GM23338 (cell line): ENCODE data around the gene CFAP58. TPM values are rescaled to one million over a fixed set of nuclear protein-coding genes. Genes with fewer than 3 reads are reported as not detected.
A peak's percentile ranks its signal among the peaks of the same experiment; 100 is the strongest.

Source experiments
- ATAC-seq: fragments of 200-7000 bp; cut with Tn5 transposase; 3 replicates; pipeline ENCODE4 v1.9.1; 2020
- DNase-seq: peaks from one replicate; pipeline ENCODE4 v3.0.0-alpha.2; 2015; ENCODE audit warnings: low spot score
- H2AFZ ChIP-seq: fragments of 200-600 bp; sonication (generic); 2 replicates; pipeline ENCODE4 v1.8.0; 2016; ENCODE audit warnings: antibody characterized with exemption, mild to moderate bottlenecking, moderate library complexity
- H3F3A ChIP-seq: fragments of 200-600 bp; sonication (generic); replicated peaks from 2 replicates; pipeline ENCODE4 v1.8.0; 2017; ENCODE audit warnings: antibody characterized with exemption, mixed run types, low read depth
- H3K27ac ChIP-seq: fragments of 200-600 bp; sonication (generic); 2 replicates; pipeline ENCODE4 v1.6.1; 2016; ENCODE audit warnings: low read depth
- H3K27me3 ChIP-seq: fragments of 200-600 bp; sonication (generic); 2 replicates; pipeline ENCODE4 v1.8.0; 2016; ENCODE audit warnings: mild to moderate bottlenecking, mixed run types, moderate library complexity; ENCODE audit not compliant: insufficient read depth
- H3K36me3 ChIP-seq: fragments of 200-600 bp; sonication (generic); 2 replicates; pipeline ENCODE4 v1.8.0; 2016; ENCODE audit warnings: mild to moderate bottlenecking; ENCODE audit not compliant: insufficient read depth
- H3K4me1 ChIP-seq: fragments of 200-600 bp; sonication (generic); 2 replicates; pipeline ENCODE4 v1.8.0; 2016; ENCODE audit warnings: mild to moderate bottlenecking, moderate library complexity; ENCODE audit not compliant: insufficient read depth
- H3K4me2 ChIP-seq: fragments of 200-600 bp; sonication (generic); 2 replicates; pipeline ENCODE4 v1.7.1; 2017; ENCODE audit warnings: mixed run types
- H3K4me3 ChIP-seq: fragments of 200-600 bp; sonication (generic); 2 replicates; pipeline ENCODE4 v1.6.1; 2016; ENCODE audit warnings: mixed run types
- H3K79me2 ChIP-seq: fragments of 200-600 bp; sonication (generic); replicated peaks from 2 replicates; pipeline ENCODE4 v1.8.0; 2017; ENCODE audit warnings: mild to moderate bottlenecking; ENCODE audit not compliant: insufficient read depth
- H3K9me2 ChIP-seq: fragments of 200-600 bp; sonication (generic); 2 replicates; pipeline ENCODE4 v1.8.0; 2017; ENCODE audit not compliant: insufficient read depth
- H4K20me1 ChIP-seq: fragments of 200-600 bp; sonication (generic); replicated peaks from 2 replicates; pipeline ENCODE4 v1.8.0; 2017; ENCODE audit warnings: mild to moderate bottlenecking; ENCODE audit not compliant: insufficient read depth
- H3K27ac Mint-ChIP-seq: 2 replicates; pipeline ENCODE4 v1.8.0; 2020; ENCODE audit warnings: inconsistent platforms, mild to moderate bottlenecking, moderate library complexity, mixed read lengths
- H3K27me3 Mint-ChIP-seq: 3 replicates; pipeline ENCODE4 v1.8.0; 2022; ENCODE audit warnings: low read depth, mild to moderate bottlenecking, moderate library complexity, mixed read lengths, inconsistent platforms; ENCODE audit not compliant: insufficient read depth, poor library complexity
- H3K36me3 Mint-ChIP-seq: 3 replicates; pipeline ENCODE4 v1.8.0; 2021; ENCODE audit warnings: low read depth, mild to moderate bottlenecking, inconsistent platforms, moderate library complexity, mixed read lengths
- H3K4me1 Mint-ChIP-seq: 3 replicates; pipeline ENCODE4 v1.8.0; 2020; ENCODE audit warnings: mild to moderate bottlenecking, inconsistent platforms, mixed read lengths
- H3K4me3 Mint-ChIP-seq: 3 replicates; pipeline ENCODE4 v1.8.0; 2021; ENCODE audit warnings: moderate library complexity, mild to moderate bottlenecking, inconsistent platforms, mixed read lengths
- H3K9me3 Mint-ChIP-seq: 3 replicates; pipeline ENCODE4 v1.8.0; 2020; ENCODE audit warnings: moderate library complexity, mild to moderate bottlenecking, inconsistent platforms, mixed read lengths
- CREB1 ChIP-seq: fragments of 250-450 bp; sonication (Bioruptor Pico); IDR thresholded peaks from 2 replicates; pipeline ENCODE4 v1.5.0; 2020; ENCODE audit warnings: low read depth, mild to moderate bottlenecking, moderate library complexity
- NANOG ChIP-seq: IDR thresholded peaks from 2 replicates; pipeline ENCODE4 v1.6.1; 2016; ENCODE audit warnings: antibody characterized with exemption, borderline replicate concordance
- POLR2AphosphoS5 ChIP-seq: IDR thresholded peaks from 2 replicates; pipeline ENCODE4 v1.6.1; 2016; ENCODE audit warnings: antibody characterized with exemption, low read depth
- polyA plus RNA-seq: library from polyadenylated mRNA; unstranded; fragments of >200 nt; fragmentation: Nextera tagmentation; extraction: Ambion mirVana; gene quantifications from 2 replicates; pipeline ENCODE4 v1.2.1, GENCODE V29; 2016
- total RNA-seq: library from RNA; depleted of rRNA; stranded (reverse); fragments of >200 nt; shearing (Covaris generic); gene quantifications from 2 replicates; pipeline ENCODE4 v1.2.3, GENCODE V29; 2014
- TF ChIP-seq, protein P1 (sequence below): IDR thresholded peaks from 2 replicates; pipeline ENCODE4 v1.6.1; 2016; ENCODE audit warnings: antibody characterized with exemption
- TF ChIP-seq, protein P2 (sequence below): IDR thresholded peaks from one replicate; pipeline ENCODE4 v1.6.1; 2018; ENCODE audit warnings: antibody characterized with exemption; ENCODE audit not compliant: unreplicated experiment

CFAP58 gene
- total and polyA plus RNA-seq, 2 experiments from 2014 or later = 0.63 to 0.89 TPM

GRCh38 chr10:104486803-104487202 is 133.2 kb downstream of the CFAP58 start:
- H3K79me2 ChIP-seq = no peaks in the 10 kb centered on the region
- H3F3A ChIP-seq = no peaks in the 10 kb centered on the region
- H3K27ac ChIP-seq = no peak overlapping the region
- H3K9me2 ChIP-seq = no peaks in the 10 kb centered on the region
- Mint-ChIP-seq H3K27me3 (peaks cover 2% of the 10 kb centered on the region), H3K4me1 (peaks cover 7% of the 10 kb centered on the region; the same call in 2 of the 3 replicates), H3K36me3 (no peaks in the 10 kb centered on the region), H3K4me3 (no peak overlapping the region), H3K9me3 (no peaks in the 10 kb centered on the region), H3K27ac (no peak overlapping the region)
- TF ChIP-seq, protein P1, sequence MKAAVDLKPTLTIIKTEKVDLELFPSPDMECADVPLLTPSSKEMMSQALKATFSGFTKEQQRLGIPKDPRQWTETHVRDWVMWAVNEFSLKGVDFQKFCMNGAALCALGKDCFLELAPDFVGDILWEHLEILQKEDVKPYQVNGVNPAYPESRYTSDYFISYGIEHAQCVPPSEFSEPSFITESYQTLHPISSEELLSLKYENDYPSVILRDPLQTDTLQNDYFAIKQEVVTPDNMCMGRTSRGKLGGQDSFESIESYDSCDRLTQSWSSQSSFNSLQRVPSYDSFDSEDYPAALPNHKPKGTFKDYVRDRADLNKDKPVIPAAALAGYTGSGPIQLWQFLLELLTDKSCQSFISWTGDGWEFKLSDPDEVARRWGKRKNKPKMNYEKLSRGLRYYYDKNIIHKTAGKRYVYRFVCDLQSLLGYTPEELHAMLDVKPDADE = no peak
- TF ChIP-seq CREB1 (CRISPR knock-in tag) = no peak
- no peak for TF ChIP-seq NANOG
- H2AFZ ChIP-seq = no peak overlapping the region
- H3K4me1 ChIP-seq = no peaks in the 10 kb centered on the region
- ATAC-seq (no peak), DNase-seq (no peak)
- no peaks in the 10 kb centered on the region for H3K27me3 ChIP-seq
- no peak overlapping the region for H3K4me3 ChIP-seq
- H3K36me3 ChIP-seq = no peaks in the 10 kb centered on the region
- H4K20me1 ChIP-seq = no peaks in the 10 kb centered on the region
- H3K4me2 ChIP-seq = no peak overlapping the region

- Mint-ChIP-seq H3K9me3 (no peaks in the 10 kb centered on the region), H3K27me3 (peaks cover 5% of the 10 kb centered on the region), H3K4me3 (no peak overlapping the region), H3K27ac (no peak overlapping the region), H3K36me3 (no peaks in the 10 kb centered on the region), H3K4me1 (peaks cover 7% of the 10 kb centered on the region; the same call in 2 of the 3 replicates)
- no peak overlapping the region for H3K27ac ChIP-seq
- no peaks in the 10 kb centered on the region for H3K4me1 ChIP-seq
- peak; percentile 50 for ATAC-seq
- no peaks in the 10 kb centered on the region for H3K9me2 ChIP-seq
- H4K20me1 ChIP-seq = no peaks in the 10 kb centered on the region
- no peak overlapping the region for H3K4me3 ChIP-seq
- peak overlapping the region; percentile 76; the same call in 1 of the 2 replicates for H2AFZ ChIP-seq
- no peaks in the 10 kb centered on the region for H3K79me2 ChIP-seq
- no peaks in the 10 kb centered on the region for H3K27me3 ChIP-seq
- H3F3A ChIP-seq = no peaks in the 10 kb centered on the region
- no peaks in the 10 kb centered on the region for H3K36me3 ChIP-seq
- no peak for TF ChIP-seq CREB1 (CRISPR knock-in tag)
- TF ChIP-seq, protein P2, sequence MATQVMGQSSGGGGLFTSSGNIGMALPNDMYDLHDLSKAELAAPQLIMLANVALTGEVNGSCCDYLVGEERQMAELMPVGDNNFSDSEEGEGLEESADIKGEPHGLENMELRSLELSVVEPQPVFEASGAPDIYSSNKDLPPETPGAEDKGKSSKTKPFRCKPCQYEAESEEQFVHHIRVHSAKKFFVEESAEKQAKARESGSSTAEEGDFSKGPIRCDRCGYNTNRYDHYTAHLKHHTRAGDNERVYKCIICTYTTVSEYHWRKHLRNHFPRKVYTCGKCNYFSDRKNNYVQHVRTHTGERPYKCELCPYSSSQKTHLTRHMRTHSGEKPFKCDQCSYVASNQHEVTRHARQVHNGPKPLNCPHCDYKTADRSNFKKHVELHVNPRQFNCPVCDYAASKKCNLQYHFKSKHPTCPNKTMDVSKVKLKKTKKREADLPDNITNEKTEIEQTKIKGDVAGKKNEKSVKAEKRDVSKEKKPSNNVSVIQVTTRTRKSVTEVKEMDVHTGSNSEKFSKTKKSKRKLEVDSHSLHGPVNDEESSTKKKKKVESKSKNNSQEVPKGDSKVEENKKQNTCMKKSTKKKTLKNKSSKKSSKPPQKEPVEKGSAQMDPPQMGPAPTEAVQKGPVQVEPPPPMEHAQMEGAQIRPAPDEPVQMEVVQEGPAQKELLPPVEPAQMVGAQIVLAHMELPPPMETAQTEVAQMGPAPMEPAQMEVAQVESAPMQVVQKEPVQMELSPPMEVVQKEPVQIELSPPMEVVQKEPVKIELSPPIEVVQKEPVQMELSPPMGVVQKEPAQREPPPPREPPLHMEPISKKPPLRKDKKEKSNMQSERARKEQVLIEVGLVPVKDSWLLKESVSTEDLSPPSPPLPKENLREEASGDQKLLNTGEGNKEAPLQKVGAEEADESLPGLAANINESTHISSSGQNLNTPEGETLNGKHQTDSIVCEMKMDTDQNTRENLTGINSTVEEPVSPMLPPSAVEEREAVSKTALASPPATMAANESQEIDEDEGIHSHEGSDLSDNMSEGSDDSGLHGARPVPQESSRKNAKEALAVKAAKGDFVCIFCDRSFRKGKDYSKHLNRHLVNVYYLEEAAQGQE = no peak
- no peak for TF ChIP-seq POLR2AphosphoS5
- no peak overlapping the region for H3K4me2 ChIP-seq
- no peak for DNase-seq
Observed at GRCh38 chr10:104487794-104488438, 134.3 kb downstream of the CFAP58 start.
